ENCODE results near the gene ADAMTS6. TPM values are rescaled to one million over a fixed set of nuclear protein-coding genes. Genes with fewer than 3 reads are reported as not detected.
A peak's percentile ranks its signal among the peaks of the same experiment; 100 is the strongest.
"Not testable (repeated sequence)": the region's sequence is repeated elsewhere in the genome, so short reads cannot be mapped to it uniquely, and the experiment has no call there.

ADAMTS6 gene
- 4.3 and 4.5 TPM in 2 replicates for total RNA-seq (2014; rRNA removed; shearing (Covaris generic))
- 0.68 and 0.81 TPM in 2 replicates for polyA plus RNA-seq (2015; cell fraction: cytosol; rRNA removed)
- 21.2 and 27.1 TPM in 2 replicates for polyA plus RNA-seq (2015; cell fraction: nucleus; rRNA removed)

DNA sequence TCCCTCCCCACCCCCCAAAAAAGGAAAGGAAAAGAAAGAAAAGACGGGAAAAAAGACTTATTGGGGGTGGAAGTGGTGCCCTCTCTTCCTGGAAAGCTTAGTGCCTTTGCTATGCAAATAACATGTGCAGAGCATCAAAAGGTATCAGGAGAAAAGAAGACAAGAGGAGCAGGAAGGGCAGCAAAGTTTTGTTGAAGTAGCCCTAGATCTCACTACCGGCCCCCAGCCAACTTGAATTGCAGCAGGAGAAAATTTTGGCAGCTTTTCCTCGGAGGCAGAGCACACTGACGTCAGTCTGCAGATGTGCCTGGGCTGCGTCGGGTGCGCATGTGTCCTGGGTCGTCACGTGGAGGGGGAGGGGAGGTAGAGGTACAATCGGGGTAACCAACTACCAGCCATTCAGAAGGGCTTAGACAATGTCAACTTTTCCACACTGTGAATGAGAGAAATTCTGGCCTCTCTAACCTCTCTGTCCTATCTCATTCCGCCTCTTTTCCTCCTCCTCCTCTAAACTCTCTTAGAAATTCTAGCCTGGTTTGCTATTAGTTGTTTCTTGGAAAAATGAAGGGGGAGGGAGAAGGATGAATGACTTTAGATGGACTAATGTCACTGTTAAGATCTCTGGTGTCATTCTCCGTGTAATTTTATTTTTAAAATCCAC lies at the start of gene ADAMTS6:
ADAMTS6 (minus strand) TSS at position 286 of the 661 bp plus-strand sequence. CDS start 8,247 bp downstream, outside the sequence.
- in situ Hi-C loops (cut with HindIII; ENCODE audit: low pct_unique_long_range_greater_than_20kb, low sequenced_read_pairs), result loop anchor here (25.0 kb wide), 2 partner anchors 369 to 669 kb away; no protein-coding TSS in a partner anchor
- peak; percentile 89 for DNase-seq (ENCODE audit: low read depth, low spot score)

- in situ Hi-C loops (cut with HindIII; ENCODE audit: low pct_unique_long_range_greater_than_20kb, low sequenced_read_pairs), result no loop called here
- no peak for DNase-seq (ENCODE audit: low read depth, low spot score)
Measured at GRCh38 chr5:65530904-65531303, 49.2 kb upstream of the ADAMTS6 start.

GRCh38 chr5:65525726-65526125 lies 44.0 kb upstream of the ADAMTS6 start:
- peak; percentile 96 for DNase-seq (ENCODE audit: low read depth, low spot score)
- in situ Hi-C loops (cut with HindIII; ENCODE audit: low pct_unique_long_range_greater_than_20kb, low sequenced_read_pairs), result no loop called here

DNA sequence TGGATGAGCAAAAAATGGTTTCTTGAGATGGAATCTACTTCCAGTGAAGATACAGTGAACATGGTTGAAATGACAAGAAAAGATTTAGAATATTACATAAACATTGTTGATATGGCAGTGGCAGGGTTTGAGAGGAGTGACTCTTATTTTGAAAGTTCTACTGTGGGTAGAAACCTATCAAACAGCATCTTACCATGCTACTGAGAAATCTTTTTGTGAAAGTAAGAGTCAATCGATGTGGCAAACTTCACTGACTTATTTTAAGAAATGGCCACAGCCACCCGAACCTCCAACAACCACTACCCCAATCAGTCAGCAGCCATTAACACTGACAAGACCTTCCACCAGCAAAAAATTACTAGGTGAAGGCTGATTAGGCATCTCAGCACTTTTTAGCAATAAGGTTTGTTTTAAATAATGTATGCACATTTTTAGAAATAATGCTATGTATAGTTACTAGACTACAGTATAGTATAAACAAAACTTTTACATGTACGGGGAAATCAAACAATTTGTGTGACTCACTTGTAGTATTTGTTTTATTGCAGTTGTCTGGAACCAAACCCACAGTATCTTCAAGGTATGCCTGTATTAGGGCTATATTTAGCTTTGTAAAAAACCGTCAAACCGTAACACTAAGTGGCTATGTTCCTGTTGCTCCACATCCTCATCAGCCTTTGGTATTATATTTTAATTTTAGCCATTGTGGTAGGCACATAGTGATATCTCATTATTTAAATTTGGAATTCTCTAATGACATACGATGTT lies 30.6 kb upstream of the ADAMTS6 start:
- in situ Hi-C loops (cut with HindIII; ENCODE audit: low pct_unique_long_range_greater_than_20kb, low sequenced_read_pairs), result no loop called here
- DNase-seq (ENCODE audit: low read depth, low spot score), result no peak

DNA sequence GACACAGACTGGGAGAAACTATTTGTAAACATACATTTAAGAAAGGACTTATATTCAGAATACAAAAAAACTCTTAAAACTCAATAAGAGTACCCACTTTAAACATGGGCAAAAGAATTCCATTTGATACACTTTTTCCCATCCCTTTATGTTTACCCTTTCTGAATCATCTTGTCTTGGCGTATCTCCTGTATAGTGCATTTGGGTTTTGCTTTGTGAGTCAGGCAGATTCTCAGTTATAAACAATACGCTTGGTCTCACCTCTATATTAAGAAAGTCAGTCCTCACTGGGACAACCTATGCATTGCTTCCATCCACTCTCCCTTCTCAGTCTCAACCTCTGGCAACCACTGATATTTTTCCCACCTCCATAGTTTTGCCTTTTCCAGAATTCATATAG lies 27.3 kb upstream of the ADAMTS6 start:
- no peak for DNase-seq (ENCODE audit: low read depth, low spot score)
- in situ Hi-C loops (cut with HindIII; ENCODE audit: low pct_unique_long_range_greater_than_20kb, low sequenced_read_pairs), result no loop called here

GRCh38 chr5:65506961-65507360 lies 25.2 kb upstream of the ADAMTS6 start:
- no peak for DNase-seq (ENCODE audit: low read depth, low spot score)

DNA sequence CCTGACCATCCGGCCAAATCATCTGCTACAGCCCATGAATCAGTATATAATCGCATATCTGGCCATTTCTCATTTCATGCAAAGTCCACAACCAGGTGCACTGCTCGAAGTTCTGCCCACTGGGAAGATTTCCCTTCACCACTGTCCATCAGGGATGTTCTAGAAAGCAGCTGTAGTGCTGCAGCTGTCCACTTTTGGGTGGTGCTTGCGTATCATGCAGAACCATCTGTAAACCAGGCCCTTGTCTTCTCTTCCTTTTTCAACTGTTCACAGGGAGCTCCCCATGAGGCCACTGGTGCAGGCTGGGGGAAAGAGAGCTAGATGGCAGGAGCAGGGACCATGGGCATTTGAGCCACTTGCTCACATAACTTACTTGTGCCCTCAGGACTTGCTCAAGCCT lies 7.4 kb upstream of the ADAMTS6 start:
- no peak for DNase-seq (ENCODE audit: low read depth, low spot score)
- in situ Hi-C loops (cut with HindIII; ENCODE audit: low pct_unique_long_range_greater_than_20kb, low sequenced_read_pairs), result loop anchor here (25.0 kb wide), 2 partner anchors 377 to 677 kb away; no protein-coding TSS in a partner anchor

More at GRCh38 chr5:65506961-65507360, 25.2 kb upstream of the ADAMTS6 start:
- in situ Hi-C loops (cut with HindIII; ENCODE audit: low pct_unique_long_range_greater_than_20kb, low sequenced_read_pairs), result no loop called here

- peak; percentile 26 for DNase-seq (ENCODE audit: low read depth, low spot score)
- in situ Hi-C loops (cut with HindIII; ENCODE audit: low pct_unique_long_range_greater_than_20kb, low sequenced_read_pairs), result loop anchor here (25.0 kb wide), 2 partner anchors 376 to 676 kb away; no protein-coding TSS in a partner anchor
Measured at GRCh38 chr5:65488038-65488687, 6.4 kb upstream of the ADAMTS6 start.

- in situ Hi-C loops (cut with HindIII; ENCODE audit: low pct_unique_long_range_greater_than_20kb, low sequenced_read_pairs), result loop anchor here (25.0 kb wide), 2 partner anchors 375 to 675 kb away; no protein-coding TSS in a partner anchor
Measured at GRCh38 chr5:65486803-65487202, 5.1 kb upstream of the ADAMTS6 start.

DNA sequence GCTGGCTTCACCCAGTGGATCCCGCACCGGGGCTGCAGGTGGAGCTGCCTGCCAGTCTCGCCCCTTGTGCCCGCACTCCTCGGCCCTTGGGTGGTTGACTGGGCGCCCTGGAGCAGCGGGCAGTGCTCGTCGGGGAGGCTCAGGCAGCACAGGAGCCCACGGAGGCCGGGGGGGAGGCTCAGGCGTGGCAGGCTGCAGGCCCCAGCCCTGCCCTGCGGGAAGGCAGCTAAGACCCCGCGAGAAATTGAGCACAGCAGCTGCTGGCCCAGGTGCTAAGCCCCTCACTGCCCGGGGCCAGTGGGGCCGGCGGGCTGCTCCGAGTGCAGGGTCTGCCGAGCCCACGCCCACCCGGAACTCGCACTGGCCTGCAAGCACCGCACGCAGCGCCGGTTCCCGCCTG lies 3.7 kb upstream of the ADAMTS6 start:
- in situ Hi-C loops (cut with HindIII; ENCODE audit: low pct_unique_long_range_greater_than_20kb, low sequenced_read_pairs), result loop anchor here (25.0 kb wide), 2 partner anchors 373 to 673 kb away; no protein-coding TSS in a partner anchor
- DNase-seq (ENCODE audit: low read depth, low spot score), result no peak

More at GRCh38 chr5:65486803-65487202, 5.1 kb upstream of the ADAMTS6 start:
- not testable (repeated sequence) for DNase-seq (ENCODE audit: low read depth, low spot score)

GRCh38 chr5:65483546-65484346 lies 2.0 kb upstream of the ADAMTS6 start:
- peak; percentile 76 for DNase-seq (ENCODE audit: low read depth, low spot score)
- in situ Hi-C loops (cut with HindIII; ENCODE audit: low pct_unique_long_range_greater_than_20kb, low sequenced_read_pairs), result loop anchor here (25.0 kb wide), 2 partner anchors 371 to 671 kb away; no protein-coding TSS in a partner anchor

GRCh38 chr5:65482736-65483545 lies 1.2 kb upstream of the ADAMTS6 start:
- in situ Hi-C loops (cut with HindIII; ENCODE audit: low pct_unique_long_range_greater_than_20kb, low sequenced_read_pairs), result loop anchor here (25.0 kb wide), 2 partner anchors 371 to 671 kb away; no protein-coding TSS in a partner anchor
- DNase-seq (ENCODE audit: low read depth, low spot score), result peak; percentile 47

GRCh38 chr5:65482296-65482735 lies 596 bp upstream of the ADAMTS6 start:
- in situ Hi-C loops (cut with HindIII; ENCODE audit: low pct_unique_long_range_greater_than_20kb, low sequenced_read_pairs), result loop anchor here (25.0 kb wide), 2 partner anchors 370 to 670 kb away; no protein-coding TSS in a partner anchor
- DNase-seq (ENCODE audit: low read depth, low spot score), result peak; percentile 28

- peak; percentile 1 for DNase-seq (ENCODE audit: low read depth, low spot score)
- in situ Hi-C loops (cut with HindIII; ENCODE audit: low pct_unique_long_range_greater_than_20kb, low sequenced_read_pairs), result loop anchor here (25.0 kb wide), 2 partner anchors 369 to 669 kb away; no protein-coding TSS in a partner anchor
Measured at GRCh38 chr5:65481171-65481581, 544 bp downstream of the ADAMTS6 start.

DNA sequence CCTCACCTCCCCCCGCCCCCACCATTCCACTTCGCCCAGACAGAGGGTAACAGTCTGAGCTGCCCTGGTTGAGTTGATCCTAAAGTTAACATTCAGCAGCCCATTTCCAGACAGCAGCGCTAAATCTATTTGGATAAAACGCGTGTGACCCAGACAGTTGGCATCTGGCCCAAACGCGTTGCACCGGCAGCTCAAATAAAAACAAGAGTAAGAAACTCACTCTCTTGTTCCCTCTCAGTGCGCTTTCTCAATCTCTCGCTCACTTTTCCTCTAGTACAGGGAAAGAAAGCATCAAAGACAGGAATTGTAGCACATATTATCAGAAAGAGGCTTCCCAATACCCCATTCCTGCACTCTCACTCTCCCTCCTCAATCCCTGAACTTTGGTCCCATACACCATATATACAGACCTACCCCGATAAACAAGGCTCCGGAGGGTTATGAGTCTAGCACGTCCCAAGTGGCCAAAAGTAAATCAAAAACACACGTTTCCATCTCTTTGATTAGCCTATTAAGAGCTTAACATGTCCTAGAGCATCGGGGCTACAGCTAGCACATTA lies 1.3 kb downstream of the ADAMTS6 start:
- in situ Hi-C loops (cut with HindIII; ENCODE audit: low pct_unique_long_range_greater_than_20kb, low sequenced_read_pairs), result loop anchor here (25.0 kb wide), 2 partner anchors 368 to 668 kb away; no protein-coding TSS in a partner anchor
- DNase-seq (ENCODE audit: low read depth, low spot score), result peak; percentile 46

Data from SK-MEL-5 (cell line).